Measurements from ENCODE around the gene TEX12.

DNA sequence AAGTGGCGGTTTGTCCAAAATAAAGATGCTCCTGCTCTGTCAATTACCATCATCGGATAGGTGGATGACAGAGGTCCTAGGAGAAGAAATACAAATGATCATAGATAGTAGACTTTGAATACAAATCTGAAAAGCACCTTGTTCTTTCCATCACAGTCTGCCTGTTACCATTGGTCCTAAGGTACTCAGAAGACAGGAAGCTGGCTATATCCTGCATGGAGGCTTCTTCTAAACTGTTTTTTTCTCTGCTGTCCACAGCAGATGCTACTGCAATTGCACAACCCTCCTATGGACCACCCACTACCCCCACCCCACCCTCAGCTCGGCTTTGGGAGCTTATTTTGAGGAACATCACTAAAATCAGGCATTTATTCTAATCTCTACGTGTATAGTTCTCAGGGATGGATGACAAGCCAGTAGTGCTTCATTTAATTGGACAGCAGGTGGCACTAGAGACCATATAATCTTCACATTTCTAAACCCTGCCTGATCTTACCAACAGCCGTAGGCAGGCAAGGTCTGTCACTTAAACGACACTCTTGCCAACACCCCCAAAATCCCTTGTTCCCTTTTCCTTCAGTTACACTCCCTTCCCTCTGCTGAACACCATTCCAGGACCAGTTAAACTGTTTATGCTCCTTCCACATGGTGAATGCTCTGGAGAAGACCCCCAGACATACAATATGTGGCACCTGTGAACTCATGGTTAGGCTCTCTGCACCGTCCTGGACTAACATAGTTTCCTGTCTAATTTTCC, 52.5 kb downstream of the TEX12 start:
- TF ChIP-seq POLR2AphosphoS5 (IDR thresholded peaks at IDR 0.05; ENCODE audit: low read depth, low read length) (no peak), POLR2A (IDR thresholded peaks at IDR 0.05; ENCODE audit: low read depth, low read length) (no peak)

Measured in GM12891 (cell line).